ENCODE results near the gene MAPK1.

- TF ChIP-seq CTCF (IDR thresholded peaks at IDR 0.05; ENCODE audit: insufficient read depth, low read depth, low read length) = no peak
- no peak for TF ChIP-seq EZH2 (IDR thresholded peaks at IDR 0.05; ENCODE audit: insufficient read depth, low read length)
Measured at GRCh38 chr22:21714786-21715185, 152.7 kb downstream of the MAPK1 start.
